ENCODE data around the gene CCDC197. TPM values are rescaled to one million over a fixed set of nuclear protein-coding genes. Genes with fewer than 3 reads are reported as not detected.

The CCDC197 gene
- total RNA-seq, 2 donors from 2014 or later, result not detected

GRCh38 chr14:94046696-94047250 is 49.7 kb downstream of the CCDC197 start:
- Mint-ChIP-seq H3K4me3 (no peak overlapping the region), H3K36me3 (ENCODE audit: low read depth) (peaks cover 43% of the 10 kb centered on the region), H3K4me1 (no peaks in the 10 kb centered on the region), H3K27ac (no peak overlapping the region), H3K9me3 (no peaks in the 10 kb centered on the region), H3K27me3 (ENCODE audit: insufficient read depth) (no peaks in the 10 kb centered on the region)
- Histone ChIP-seq H3K27me3 (ENCODE audit: control insufficient read depth, insufficient read depth, low read length, poor library complexity, severe bottlenecking) (no peaks in the 10 kb centered on the region), H3K36me3 (ENCODE audit: control insufficient read depth, insufficient read depth, low read length) (peaks cover 50% of the 10 kb centered on the region), H3K9me3 (ENCODE audit: control insufficient read depth, low read length) (no peaks in the 10 kb centered on the region), H3K4me1 (ENCODE audit: control insufficient read depth, insufficient read depth, low read length) (no peaks in the 10 kb centered on the region), H3K4me3 (ENCODE audit: low read length) (no peak overlapping the region), H3K9ac (ENCODE audit: extremely low read depth, low read length, poor library complexity, severe bottlenecking) (no peak overlapping the region), H3K27ac (ENCODE audit: low read depth, low read length) (no peak overlapping the region)
- peak; percentile 18 for DNase-seq
- 88 to 91% methylated on average over 4 to 7 of the region's 7 CpGs for WGBS, 2 experiments (ENCODE audit: insufficient coverage in 1 of 2, insufficient read length in 1 of 2)
- no peak for TF ChIP-seq CTCF (conservative IDR thresholded peaks at IDR 0.05)

- peaks cover 58% of the 10 kb centered on the region for H3K36me3 ChIP-seq (ENCODE audit: control insufficient read depth, insufficient read depth, low read length)
- TF ChIP-seq CTCF (conservative IDR thresholded peaks at IDR 0.05), result no peak
- no peak overlapping the region for H3K9ac ChIP-seq (ENCODE audit: extremely low read depth, low read length, poor library complexity, severe bottlenecking)
- no peak overlapping the region for H3K4me3 ChIP-seq (ENCODE audit: low read length)
- H3K27me3 ChIP-seq (ENCODE audit: control insufficient read depth, insufficient read depth, low read length, poor library complexity, severe bottlenecking), result no peaks in the 10 kb centered on the region
- Mint-ChIP-seq H3K9me3 (no peaks in the 10 kb centered on the region), H3K27ac (no peak overlapping the region), H3K4me1 (no peaks in the 10 kb centered on the region), H3K4me3 (no peak overlapping the region), H3K36me3 (ENCODE audit: low read depth) (peaks cover 48% of the 10 kb centered on the region), H3K27me3 (ENCODE audit: insufficient read depth) (no peaks in the 10 kb centered on the region)
- DNase-seq, result peak; percentile 10
- H3K27ac ChIP-seq (ENCODE audit: low read depth, low read length), result no peak overlapping the region
- H3K4me1 ChIP-seq (ENCODE audit: control insufficient read depth, insufficient read depth, low read length), result no peaks in the 10 kb centered on the region
- H3K9me3 ChIP-seq (ENCODE audit: control insufficient read depth, low read length), result no peaks in the 10 kb centered on the region
- 89 to 100% methylated on average over 1 to 3 of the region's 3 CpGs for WGBS, 2 experiments (ENCODE audit: insufficient coverage in 1 of 2, insufficient read length in 1 of 2)
Observed at GRCh38 chr14:94047581-94047980, 50.5 kb downstream of the CCDC197 start.

GRCh38 chr14:94048691-94049624 is 51.9 kb downstream of the CCDC197 start:
- no peak overlapping the region for H3K9ac ChIP-seq (ENCODE audit: extremely low read depth, low read length, poor library complexity, severe bottlenecking)
- no peaks in the 10 kb centered on the region for H3K9me3 ChIP-seq (ENCODE audit: control insufficient read depth, low read length)
- no peaks in the 10 kb centered on the region for H3K4me1 Mint-ChIP-seq
- no peak overlapping the region for H3K27ac Mint-ChIP-seq
- TF ChIP-seq CTCF (conservative IDR thresholded peaks at IDR 0.05), result no peak
- peaks cover 68% of the 10 kb centered on the region for H3K36me3 ChIP-seq (ENCODE audit: control insufficient read depth, insufficient read depth, low read length)
- H3K4me3 ChIP-seq (ENCODE audit: low read length), result no peak overlapping the region
- H3K9me3 Mint-ChIP-seq, result no peaks in the 10 kb centered on the region
- H3K27me3 ChIP-seq (ENCODE audit: control insufficient read depth, insufficient read depth, low read length, poor library complexity, severe bottlenecking), result no peaks in the 10 kb centered on the region
- peaks cover 56% of the 10 kb centered on the region for H3K36me3 Mint-ChIP-seq (ENCODE audit: low read depth)
- H3K4me3 Mint-ChIP-seq, result no peak overlapping the region
- WGBS, 2 experiments (ENCODE audit: insufficient coverage in 1 of 2, insufficient read length in 1 of 2), result 92 to 94% methylated on average over 9 to 10 of the region's 10 CpGs
- no peaks in the 10 kb centered on the region for H3K27me3 Mint-ChIP-seq (ENCODE audit: insufficient read depth)
- H3K4me1 ChIP-seq (ENCODE audit: control insufficient read depth, insufficient read depth, low read length), result no peaks in the 10 kb centered on the region
- H3K27ac ChIP-seq (ENCODE audit: low read depth, low read length), result peak overlapping the region; percentile 64
- peak; percentile 13 for DNase-seq
